GM12878 (cell line): ENCODE measurements around the gene GANAB. TPM values are rescaled to one million over a fixed set of nuclear protein-coding genes. Genes with fewer than 3 reads are reported as not detected.

Source experiments
- ATAC-seq: fragments of 200-7000 bp; cut with Tn5 transposase; 3 replicates; pipeline ENCODE4 v1.9.1; 2020; ENCODE audit warnings: mild to moderate bottlenecking, moderate library complexity
- BruUV-seq: library from RNA; stranded (reverse); fragments of 400-500 nt; replicated peaks from 2 replicates; lab custom pipeline; 2021; lab: Mats Ljungman, UMichigan
- CTCF ChIA-PET: fragments of 300-600 bp; sonication (Branson Sonifier 250); formaldehyde crosslinking; extraction: SDS; loops from one replicate; lab custom pipeline; 2021; ENCODE audit warnings: inconsistent platforms; lab: Yijun Ruan, JAX
- POLR2A ChIA-PET: fragments of 350-600 bp; formaldehyde crosslinking; extraction: SDS; loops from one replicate; lab custom pipeline; 2021; ENCODE audit warnings: inconsistent platforms; lab: Charles Lee
- RAD21 ChIA-PET: fragments of 300-600 bp; sonication (Branson Sonifier 250); formaldehyde crosslinking; loops from one replicate; lab custom pipeline; 2023; ENCODE audit warnings: antibody characterized with exemption; ENCODE audit not compliant: unreplicated experiment; lab: Charles Lee
- SMC1A ChIA-PET: fragments of 300-600 bp; sonication (Branson Sonifier 250); formaldehyde crosslinking; loops from one replicate; lab custom pipeline; 2023; ENCODE audit not compliant: unreplicated experiment, uncharacterized antibody; lab: Charles Lee
- DNase-seq: peaks from one replicate; pipeline ENCODE4 v3.0.0-alpha.2; 2011; ENCODE audit warnings: low read depth, low spot score
- FAIRE-seq: peaks from 3 replicates; lab custom pipeline; 2011; peaks lifted over from hg19 to GRCh38; lab: Jason Lieb, UNC
- H2AFZ ChIP-seq: 2 replicates; pipeline ENCODE4 v1.6.0; 2011; ENCODE audit warnings: low read depth, low read length, control low read depth; ENCODE audit not compliant: control insufficient read depth
- H3K27ac ChIP-seq: 2 replicates; pipeline ENCODE4 v1.5.1; 2011; ENCODE audit warnings: control low read depth; ENCODE audit not compliant: control insufficient read depth, insufficient read depth
- H3K27me3 ChIP-seq, 2 experiments: replicated peaks in 1 of 2; 2 replicates each; pipeline versions ENCODE4 v1.6.0 to v1.6.1; 2011; ENCODE audit warnings: low read length in 1 of 2; ENCODE audit not compliant: control insufficient read depth in 2 of 2, insufficient read depth in 2 of 2
- H3K36me3 ChIP-seq, 2 experiments: 2 replicates each; pipeline ENCODE4 v1.5.1; 2011; ENCODE audit warnings: low read length in 1 of 2; ENCODE audit not compliant: control insufficient read depth in 2 of 2, insufficient read depth in 2 of 2
- H3K4me1 ChIP-seq: 2 replicates; pipeline ENCODE4 v1.6.1; 2011; ENCODE audit warnings: mild to moderate bottlenecking, low read length, moderate library complexity, mixed read lengths; ENCODE audit not compliant: control insufficient read depth, insufficient read depth
- H3K4me2 ChIP-seq: 2 replicates; pipeline ENCODE4 v1.6.0; 2011; ENCODE audit warnings: control low read depth; ENCODE audit not compliant: control insufficient read depth, insufficient read depth
- H3K4me3 ChIP-seq: fragments of 200-600 bp; sonication (generic); 2 replicates; pipeline ENCODE4 v1.5.1; 2016
- H3K79me2 ChIP-seq: 2 replicates; pipeline ENCODE4 v1.6.0; 2011; ENCODE audit warnings: low read length; ENCODE audit not compliant: control insufficient read depth, insufficient read depth
- H3K9ac ChIP-seq: 2 replicates; pipeline ENCODE4 v1.8.0; 2011; ENCODE audit warnings: low read length, control low read depth, mixed read lengths; ENCODE audit not compliant: control insufficient read depth, insufficient read depth
- H3K9me3 ChIP-seq: replicated peaks from 3 replicates; pipeline ENCODE4 v1.5.1; 2011; ENCODE audit warnings: mild to moderate bottlenecking, low read length; ENCODE audit not compliant: control insufficient read depth, insufficient read depth
- H4K20me1 ChIP-seq: 2 replicates; pipeline ENCODE4 v1.6.0; 2011; ENCODE audit not compliant: control insufficient read depth, insufficient read depth
- BCL3 ChIP-seq: IDR thresholded peaks from 2 replicates; pipeline ENCODE4 v1.6.1; 2011; ENCODE audit warnings: borderline replicate concordance, low read depth, mild to moderate bottlenecking, moderate library complexity, low read length; ENCODE audit not compliant: insufficient read depth, poor library complexity, severe bottlenecking
- BHLHE40 ChIP-seq, 2 experiments: fragments of 450-650 bp in 1 of 2; IDR thresholded peaks; 2 replicates each; pipeline ENCODE4 v1.6.1; 2011 to 2017; ENCODE audit warnings: low read depth in 2 of 2, borderline replicate concordance in 1 of 2, improper control_type of control experiment in 1 of 2, low read length in 1 of 2, mild to moderate bottlenecking in 1 of 2
- CBFB ChIP-seq: IDR thresholded peaks from 2 replicates; pipeline ENCODE4 v1.6.1; 2016; ENCODE audit warnings: antibody characterized with exemption, low read depth
- CBX3 ChIP-seq: fragments of 200-600 bp; sonication (generic); IDR thresholded peaks from 2 replicates; pipeline ENCODE4 v1.6.1; 2016; ENCODE audit warnings: low read depth, borderline replicate concordance
- EGR1 ChIP-seq, 2 experiments: IDR thresholded peaks; 1 replicate in 1 of 2; 2 replicates in 1 of 2; pipeline ENCODE4 v1.6.1; 2011 to 2012; ENCODE audit warnings: low read depth in 2 of 2, low read length in 2 of 2, borderline replicate concordance in 1 of 2, mild to moderate bottlenecking in 1 of 2, moderate library complexity in 1 of 2
- HDGF ChIP-seq: fragments of 450-650 bp; IDR thresholded peaks from 2 replicates; pipeline ENCODE4 v1.6.1; 2016; ENCODE audit warnings: antibody characterized with exemption
- MEF2A ChIP-seq: IDR thresholded peaks from 2 replicates; pipeline ENCODE4 v1.6.1; 2011; ENCODE audit warnings: low read depth, mild to moderate bottlenecking, low read length, moderate library complexity; ENCODE audit not compliant: insufficient read depth
- MEF2B ChIP-seq: fragments of 450-650 bp; IDR thresholded peaks from 2 replicates; pipeline ENCODE4 v1.6.1; 2018; ENCODE audit warnings: mild to moderate bottlenecking, moderate library complexity; ENCODE audit not compliant: partially characterized antibody, poor library complexity, severe bottlenecking
- MTA2 ChIP-seq: fragments of 450-650 bp; IDR thresholded peaks from 2 replicates; pipeline ENCODE4 v1.6.1; 2016; ENCODE audit warnings: low read depth, mild to moderate bottlenecking, moderate library complexity
- MXI1 ChIP-seq: fragments of 150-350 bp; IDR thresholded peaks from 2 replicates; pipeline ENCODE4 v1.6.1; 2011; ENCODE audit warnings: low read depth, mild to moderate bottlenecking, inconsistent platforms, low read length, improper control_type of control experiment
- POLR2A ChIP-seq: IDR thresholded peaks from 2 replicates; pipeline ENCODE4 v1.6.1; 2011; ENCODE audit warnings: low read depth, mild to moderate bottlenecking, low read length
- POU2F2 ChIP-seq: IDR thresholded peaks from 3 replicates; pipeline ENCODE4 v1.6.1; 2011; ENCODE audit warnings: low read depth, mild to moderate bottlenecking, low read length, borderline replicate concordance
- RAD21 ChIP-seq: IDR thresholded peaks from 2 replicates; pipeline ENCODE4 v1.6.1; 2011; ENCODE audit warnings: mild to moderate bottlenecking, low read depth, low read length, moderate library complexity; ENCODE audit not compliant: insufficient read depth
- RAD51 ChIP-seq: fragments of 450-650 bp; IDR thresholded peaks from 2 replicates; pipeline ENCODE4 v1.6.1; 2016; ENCODE audit warnings: moderate library complexity, mild to moderate bottlenecking, inconsistent platforms
- RUNX3 ChIP-seq: IDR thresholded peaks from 2 replicates; pipeline ENCODE4 v1.6.1; 2012; ENCODE audit warnings: low read length, inconsistent platforms
- SMAD5 ChIP-seq: IDR thresholded peaks from 2 replicates; pipeline ENCODE4 v1.6.1; 2016; ENCODE audit warnings: antibody characterized with exemption, low read depth
- SMC3 ChIP-seq: IDR thresholded peaks from 2 replicates; pipeline ENCODE4 v1.6.1; 2011; ENCODE audit warnings: low read length, improper control_type of control experiment, borderline replicate concordance
- YY1 ChIP-seq: IDR thresholded peaks from 2 replicates; pipeline ENCODE4 v1.6.1; 2011; ENCODE audit warnings: low read depth, mild to moderate bottlenecking, low read length
- WGBS: methylation state at CpG from one replicate; pipeline ENCODE4 v1.1.6; 2016; ENCODE audit warnings: low lambda C conversion rate; ENCODE audit not compliant: insufficient replicate concordance, insufficient coverage; ENCODE audit errors: missing lambda C conversion rate; 5-methylcytosine and 5-hydroxymethylcytosine counted together
- in situ Hi-C: fragments of 300-500 bp; cut with MboI; formaldehyde crosslinking; loops from 9 replicates; pipeline ENCODE4 v1.14.3; 2018; ENCODE audit warnings: mixed read lengths
- intact Hi-C: fragments of 100-400 bp; cut with micrococcal nuclease; formaldehyde crosslinking; loops from one replicate; pipeline ENCODE4 v1.14.2; 2022; ENCODE audit not compliant: unreplicated experiment
- polyA plus RNA-seq, 11 experiments: library from polyadenylated mRNA; depleted of rRNA in 4 of 11; unstranded in 6 of 11; stranded (reverse) in 5 of 11; fragments of >200 nt; fragmentation: Nextera tagmentation in 4 of 11; fragmentation: Illumina TruSeq in 1 of 11; extraction: Ambion mirVana in 4 of 11; extraction: Trizol in 1 of 11; gene quantifications; 1 replicate in 1 of 11; 2 replicates in 10 of 11; pipeline versions ENCODE4 v1.2.1 to v1.2.3, GENCODE V29; 2011 to 2016; ENCODE audit warnings: inconsistent platforms in 2 of 11, missing spikeins in 2 of 11, low read depth in 1 of 11
- total RNA-seq, 4 experiments: library from RNA; depleted of rRNA in 3 of 4; stranded (reverse); fragments of >200 nt in 3 of 4; fragmentation: Illumina TruSeq in 1 of 4; extraction: Trizol in 1 of 4; gene quantifications; 2 replicates each; pipeline versions ENCODE4 v1.2.1 to v1.2.3, GENCODE V29; 2013 to 2021
- TF ChIP-seq, protein P1 (sequence below), 3 experiments: IDR thresholded peaks in 2 of 3; conservative IDR thresholded peaks in 1 of 3; 2 replicates each; pipeline ENCODE4 v1.5.1; 2011; ENCODE audit warnings: low read depth in 3 of 3, low read length in 3 of 3, mild to moderate bottlenecking in 3 of 3, control low read depth in 2 of 3, moderate library complexity in 2 of 3, inconsistent platforms in 1 of 3, mixed read lengths in 1 of 3; ENCODE audit not compliant: control insufficient read depth in 2 of 3, insufficient read depth in 1 of 3; ENCODE audit errors: extremely low read depth in 1 of 3

Gene GANAB
- total and polyA plus RNA-seq, 10 of the 15 experiments (the other 5 are each of a cell fraction or from before 2014, with no cell fraction given), result 4.5 to 175 (median 102) TPM

DNA sequence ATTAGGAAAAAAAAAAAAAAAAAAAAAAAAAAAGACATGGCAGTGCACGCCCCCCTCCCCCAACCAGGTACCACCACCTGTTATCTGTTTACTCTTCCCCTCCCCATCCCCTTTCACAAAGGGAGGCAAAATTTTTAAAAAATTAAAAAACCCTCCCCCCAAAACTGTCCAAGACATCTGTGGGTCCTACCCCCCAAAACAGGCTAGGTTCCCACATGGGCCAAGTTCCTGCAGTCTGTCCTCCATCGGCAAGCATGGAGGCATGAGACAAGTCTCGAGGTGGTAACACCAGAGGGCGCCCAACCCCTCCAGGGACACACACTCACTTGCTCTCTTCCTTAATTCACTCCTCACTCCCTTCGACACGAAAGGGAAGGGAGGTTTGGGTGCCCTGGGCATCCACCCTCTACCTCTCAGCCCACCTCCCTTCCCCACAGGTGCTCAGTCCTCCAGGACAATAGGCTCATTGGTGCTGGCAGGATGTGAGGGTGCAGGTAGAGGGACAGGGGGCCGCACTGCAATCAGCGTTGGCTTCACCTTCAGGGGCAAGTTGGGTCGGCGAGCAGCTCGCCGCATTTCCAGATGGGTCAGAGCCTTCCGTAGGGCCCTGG lies 52.9 kb downstream of the GANAB start:
- H3K79me2 ChIP-seq, result peaks cover 29% of the 10 kb centered on the region

More for the DNA sequence above, 52.9 kb downstream of the GANAB start:
- no peak overlapping the region for H3K9ac ChIP-seq
- WGBS, result 60% methylated on average over 12 of the region's 13 CpGs
- no peak overlapping the region for H3K4me2 ChIP-seq
- no peaks in the 10 kb centered on the region for H3K27me3 ChIP-seq
- no peak overlapping the region for H3K27ac ChIP-seq
- H3K36me3 ChIP-seq, result peaks cover 37 to 48% of the 10 kb centered on the region in 2 experiments
- peak; percentile 56 for ATAC-seq
- TF ChIP-seq RUNX3 (peak; percentile 28; the same call in 1 of the 2 replicates), SMAD5 (0 out of 2 replicates have a peak, but pooled peaks have one; percentile 48), POLR2A (peak; percentile 21; the same call in 1 of the 2 replicates), RAD51 (no peak), MEF2B (no peak), BHLHE40 (IDR thresholded peaks at IDR 0.05; ENCODE audit: borderline replicate concordance in 1 of 2, low read depth in 2 of 2, low read length in 1 of 2) (0 out of 4 replicates have a peak, but pooled peaks of 1 of the 2 experiments have one; percentile 9), CBX3 (no peak), MXI1 (peak; percentile 63; the same call in 1 of the 2 replicates), YY1 (peak; percentile 86), EGR1 (IDR thresholded peaks at IDR 0.05; ENCODE audit: borderline replicate concordance in 1 of 2, low read depth in 2 of 2, low read length in 2 of 2) (no peak), POU2F2 (no peak; the same call in 2 of the 3 replicates), MEF2A (no peak), HDGF (peak; percentile 74; the same call in 1 of the 2 replicates), RAD21 (peak; percentile 49), CBFB (peak; percentile 30; the same call in 1 of the 2 replicates), MTA2 (no peak), BCL3 (no peak), SMC3 (peak; percentile 78)
- TF ChIP-seq, protein P1, sequence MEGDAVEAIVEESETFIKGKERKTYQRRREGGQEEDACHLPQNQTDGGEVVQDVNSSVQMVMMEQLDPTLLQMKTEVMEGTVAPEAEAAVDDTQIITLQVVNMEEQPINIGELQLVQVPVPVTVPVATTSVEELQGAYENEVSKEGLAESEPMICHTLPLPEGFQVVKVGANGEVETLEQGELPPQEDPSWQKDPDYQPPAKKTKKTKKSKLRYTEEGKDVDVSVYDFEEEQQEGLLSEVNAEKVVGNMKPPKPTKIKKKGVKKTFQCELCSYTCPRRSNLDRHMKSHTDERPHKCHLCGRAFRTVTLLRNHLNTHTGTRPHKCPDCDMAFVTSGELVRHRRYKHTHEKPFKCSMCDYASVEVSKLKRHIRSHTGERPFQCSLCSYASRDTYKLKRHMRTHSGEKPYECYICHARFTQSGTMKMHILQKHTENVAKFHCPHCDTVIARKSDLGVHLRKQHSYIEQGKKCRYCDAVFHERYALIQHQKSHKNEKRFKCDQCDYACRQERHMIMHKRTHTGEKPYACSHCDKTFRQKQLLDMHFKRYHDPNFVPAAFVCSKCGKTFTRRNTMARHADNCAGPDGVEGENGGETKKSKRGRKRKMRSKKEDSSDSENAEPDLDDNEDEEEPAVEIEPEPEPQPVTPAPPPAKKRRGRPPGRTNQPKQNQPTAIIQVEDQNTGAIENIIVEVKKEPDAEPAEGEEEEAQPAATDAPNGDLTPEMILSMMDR (IDR thresholded peaks at IDR 0.05 in 2 of 3, conservative IDR thresholded peaks at IDR 0.05 in 1 of 3; ENCODE audit: control insufficient read depth in 2 of 3, extremely low read depth in 1 of 3, insufficient read depth in 1 of 3, low read depth in 3 of 3, low read length in 3 of 3), result peak; percentile 67 to 80 (median 78)
- TF ChIP-seq, all 136 proteins: peak for 11
- no TSS peak for BruUV-seq
- Histone ChIP-seq H3K4me1 (peaks cover 16% of the 10 kb centered on the region), H2AFZ (no peak overlapping the region), H3K4me3 (no peak overlapping the region), H4K20me1 (no peaks in the 10 kb centered on the region; the same call in 1 of the 2 replicates), H3K9me3 (no peaks in the 10 kb centered on the region)
- in situ Hi-C loops, result no loop called here
- ChIA-PET POLR2A (interaction anchor here (0.9 to 3.1 kb wide), 8 partner anchors 8 to 79 kb away, joined by 3 to 37 read pairs (median 12); partner anchors contain the start of genes B3GAT3, EEF1G, LBHD1 and MTA2), RAD21 (interaction anchor here (0.7 to 3.5 kb wide), 9 partner anchors 7 to 264 kb away, joined by 3 to 36 read pairs (median 12); partner anchors contain the start of genes EEF1G, LBHD1, MTA2 and UQCC3), CTCF (interaction anchor here (0.6 to 5.5 kb wide), 24 partner anchors 7 to 269 kb away, joined by 3 to 48 read pairs (median 10); partner anchors contain the start of genes C11orf98, CSKMT, EEF1G and MTA2), SMC1A (interaction anchor here (0.6 to 3.1 kb wide), 14 partner anchors 7 to 177 kb away, joined by 3 to 30 read pairs (median 4); partner anchors contain the start of genes B3GAT3, C11orf98, CSKMT and EEF1G)
- intact Hi-C loops, result loop anchor here (5.0 to 10.0 kb wide), 2 partner anchors 241 to 269 kb away; partner anchors contain the start of genes STX5, TEX54 and WDR74
- DNase-seq (no peak), FAIRE-seq (no peak)
